Breast epithelium (tissue), 4 donors: Measurements from ENCODE around the gene DQX1. TPM values are rescaled to one million over a fixed set of nuclear protein-coding genes. Genes with fewer than 3 reads are reported as not detected.
A peak's percentile ranks its signal among the peaks of the same experiment; 100 is the strongest.

ENCODE experiments used
- DNase-seq, 2 donors: peaks; one replicate each; pipeline ENCODE4 v3.0.0-alpha.2; 2019; ENCODE audit warnings: low spot score in 2 of 2
- H3K27ac ChIP-seq, 2 donors: fragments of 200-600 bp; sonication (generic) in 1 of 2; one replicate each; pipeline ENCODE4 v1.5.1; 2016 to 2019; ENCODE audit warnings: mild to moderate bottlenecking in 1 of 2
- H3K27me3 ChIP-seq, 2 donors: fragments of 200-600 bp; sonication (generic) in 1 of 2; one replicate each; pipeline versions ENCODE4 v1.5.1 to v1.6.0; 2017 to 2019; ENCODE audit warnings: control low read depth in 1 of 2, mild to moderate bottlenecking in 1 of 2
- H3K36me3 ChIP-seq: fragments of 200-600 bp; one replicate; pipeline ENCODE4 v1.5.1; 2019
- H3K4me1 ChIP-seq, 2 donors: fragments of 200-600 bp; sonication (generic); one replicate each; pipeline ENCODE4 v1.5.1; 2016 to 2019; ENCODE audit warnings: control low read depth in 1 of 2
- H3K4me3 ChIP-seq, 3 donors: fragments of 200-600 bp; sonication (generic); 1 replicate in 2 of 3; 2 replicates in 1 of 3; pipeline ENCODE4 v1.5.1; 2016 to 2019; ENCODE audit warnings: mild to moderate bottlenecking in 3 of 3, moderate library complexity in 2 of 3
- H3K9me3 ChIP-seq, 2 donors: fragments of 200-600 bp; sonication (generic) in 1 of 2; one replicate each; pipeline ENCODE4 v1.5.1; 2016 to 2019; ENCODE audit warnings: control low read depth in 1 of 2
- CTCF ChIP-seq, 3 donors: fragments of 450-650 bp; IDR thresholded peaks; one replicate each; pipeline ENCODE4 v1.5.1; 2016 to 2017; ENCODE audit warnings: antibody characterized with exemption in 3 of 3, mild to moderate bottlenecking in 3 of 3, moderate library complexity in 3 of 3
- POLR2A ChIP-seq: fragments of 450-650 bp; IDR thresholded peaks from one replicate; pipeline ENCODE4 v1.6.1; 2016; ENCODE audit warnings: antibody characterized with exemption, mild to moderate bottlenecking, moderate library complexity
- POLR2AphosphoS5 ChIP-seq, 3 donors: sonication (generic); formaldehyde crosslinking; IDR thresholded peaks; one replicate each; pipeline ENCODE4 v1.6.1; 2017; ENCODE audit warnings: antibody characterized with exemption in 3 of 3
- intact Hi-C: fragments of 100-400 bp; cut with DNase I; formaldehyde crosslinking; loops from one replicate; pipeline ENCODE4 v1.15.1; 2023; ENCODE audit warnings: low total_unique reads
- total RNA-seq, 3 donors: library from RNA; depleted of rRNA; stranded (reverse); fragments of >200 nt; gene quantifications; one replicate each; pipeline ENCODE4 v1.1.0, GENCODE V29; 2016

DQX1 gene
- total RNA-seq, 3 donors from 2014 or later, result 0.66 TPM; not detected in 2

GRCh38 chr2:74558284-74559230, 32.5 kb upstream of the DQX1 start:
- no peak for TF ChIP-seq CTCF (IDR thresholded peaks at IDR 0.05)
- no peak for TF ChIP-seq POLR2A
- no peak for TF ChIP-seq POLR2AphosphoS5 (IDR thresholded peaks at IDR 0.05)
- Histone ChIP-seq H3K27ac (peak overlapping the region in 1 of 2 donors; percentile 58), H3K9me3 (no peaks in the 10 kb centered on the region), H3K36me3 (no peaks in the 10 kb centered on the region), H3K27me3 (no peaks in the 10 kb centered on the region), H3K4me1 (peaks cover 0 to 9% of the 10 kb centered on the region in 2 donors), H3K4me3 (no peak overlapping the region)
- no peak for DNase-seq
- intact Hi-C loops, result loop anchor here (5.0 kb wide), 1 partner anchor 769 kb away; no protein-coding TSS in a partner anchor

- no peak overlapping the region for H3K4me3 ChIP-seq
- no peaks in the 10 kb centered on the region for H3K27me3 ChIP-seq
- no peaks in the 10 kb centered on the region for H3K9me3 ChIP-seq
- H3K27ac ChIP-seq, result no peak overlapping the region
- H3K36me3 ChIP-seq, result no peaks in the 10 kb centered on the region
- intact Hi-C loops, result loop anchor here (5.0 kb wide), 1 partner anchor 770 kb away; no protein-coding TSS in a partner anchor
- peaks cover 0 to 9% of the 10 kb centered on the region in 2 donors for H3K4me1 ChIP-seq
- no peak for DNase-seq
- TF ChIP-seq CTCF (IDR thresholded peaks at IDR 0.05) (no peak), POLR2AphosphoS5 (IDR thresholded peaks at IDR 0.05) (no peak), POLR2A (no peak)
These were observed 30.9 kb upstream of the DQX1 start for GRCh38 chr2:74556831-74557370.

GRCh38 chr2:74556159-74556558, 30.1 kb upstream of the DQX1 start:
- Histone ChIP-seq H3K9me3 (no peaks in the 10 kb centered on the region), H3K4me3 (peak overlapping the region in 1 of 3 donors; percentile 73), H3K4me1 (peaks cover 0 to 9% of the 10 kb centered on the region in 2 donors), H3K27ac (peak overlapping the region in 1 of 2 donors; percentile 87), H3K36me3 (no peaks in the 10 kb centered on the region), H3K27me3 (no peaks in the 10 kb centered on the region)
- no peak for DNase-seq
- intact Hi-C loops, result loop anchor here (5.0 kb wide), 1 partner anchor 771 kb away; no protein-coding TSS in a partner anchor
- no peak for TF ChIP-seq POLR2AphosphoS5 (IDR thresholded peaks at IDR 0.05)
- TF ChIP-seq POLR2A, result no peak
- no peak for TF ChIP-seq CTCF (IDR thresholded peaks at IDR 0.05)

- Histone ChIP-seq H3K4me1 (peaks cover 0 to 9% of the 10 kb centered on the region in 2 donors), H3K9me3 (no peaks in the 10 kb centered on the region), H3K36me3 (no peaks in the 10 kb centered on the region), H3K27ac (peak overlapping the region in 1 of 2 donors; percentile 87), H3K27me3 (no peaks in the 10 kb centered on the region), H3K4me3 (peak overlapping the region; percentile 73 to 83 (median 73))
- DNase-seq, result no peak
- intact Hi-C loops, result loop anchor here (5.0 kb wide), 1 partner anchor 772 kb away; no protein-coding TSS in a partner anchor
- TF ChIP-seq POLR2A, result no peak
- no peak for TF ChIP-seq POLR2AphosphoS5 (IDR thresholded peaks at IDR 0.05)
- no peak for TF ChIP-seq CTCF (IDR thresholded peaks at IDR 0.05)
These were observed 29.6 kb upstream of the DQX1 start for GRCh38 chr2:74555610-74556103.
